K562 (cell line): ENCODE results near the gene MAZ. TPM values are rescaled to one million over a fixed set of nuclear protein-coding genes. Genes with fewer than 3 reads are reported as not detected.

Experiments used
- ATF7 ChIP-seq: fragments of 450-650 bp; IDR thresholded peaks from 2 replicates; pipeline ENCODE4 v1.7.1; 2014; ENCODE audit warnings: mild to moderate bottlenecking, moderate library complexity
- FOS ChIP-seq: IDR thresholded peaks from 3 replicates; pipeline ENCODE4 v1.6.1; 2011; ENCODE audit not compliant: insufficient read length; ENCODE audit errors: extremely low read depth
- KLF10 ChIP-seq: fragments of 250-450 bp; sonication (Bioruptor Pico); IDR thresholded peaks from 2 replicates; pipeline ENCODE4 v1.6.1; 2021; ENCODE audit warnings: matching md5 sums
- MCM3 ChIP-seq: fragments of 450-650 bp; IDR thresholded peaks from 2 replicates; pipeline ENCODE4 v1.6.1; 2016
- MNT ChIP-seq, 2 experiments: fragments of 450-650 bp; conservative IDR thresholded peaks; 2 replicates each; pipeline ENCODE4 v1.6.1; 2017; ENCODE audit warnings: mild to moderate bottlenecking in 2 of 2, moderate library complexity in 2 of 2
- NR2F6 ChIP-seq: fragments of 450-650 bp; formaldehyde crosslinking; IDR thresholded peaks from 2 replicates; pipeline ENCODE4 v1.4.0; 2020; ENCODE audit warnings: mild to moderate bottlenecking
- PHB2 ChIP-seq: fragments of 450-650 bp; IDR thresholded peaks from 2 replicates; pipeline ENCODE4 v1.6.1; 2017; ENCODE audit warnings: low read depth
- RNF2 ChIP-seq: sonication (generic); IDR thresholded peaks from 2 replicates; pipeline ENCODE4 v1.6.1; 2016
- RUNX1 ChIP-seq: sonication (generic); IDR thresholded peaks from 2 replicates; pipeline ENCODE4 v1.6.1; 2016; ENCODE audit warnings: antibody characterized with exemption, low read depth
- TCFL5 ChIP-seq: fragments of 250-450 bp; sonication (Bioruptor Pico); conservative IDR thresholded peaks from 2 replicates; pipeline ENCODE4 v1.6.1; 2021; ENCODE audit warnings: mild to moderate bottlenecking, moderate library complexity, matching md5 sums
- ZNF263 ChIP-seq: sonication (generic); formaldehyde crosslinking; IDR thresholded peaks from 2 replicates; pipeline ENCODE4 v1.8.0; 2022; ENCODE audit warnings: mild to moderate bottlenecking, missing genetic modification reagents, borderline replicate concordance
- ZNF507 ChIP-seq: conservative IDR thresholded peaks from 2 replicates; pipeline ENCODE4 v1.6.1; 2017; ENCODE audit warnings: missing genetic modification characterization, missing compliant biosample characterization
- polyA plus RNA-seq, 8 experiments: library from polyadenylated mRNA; depleted of rRNA in 4 of 8; stranded (reverse) in 5 of 8; unstranded in 3 of 8; fragments of >200 nt; fragmentation: Nextera tagmentation in 2 of 8; fragmentation: Illumina TruSeq in 1 of 8; extraction: Ambion mirVana in 2 of 8; extraction: Trizol in 1 of 8; gene quantifications; 2 replicates each; pipeline versions ENCODE4 v1.2.1 to v1.2.3, GENCODE V29; 2011 to 2014; ENCODE audit warnings: inconsistent platforms in 1 of 8, missing spikeins in 1 of 8
- total RNA-seq, 7 experiments: library from RNA; depleted of rRNA in 6 of 7; stranded (reverse); fragments of >200 nt in 6 of 7; fragmentation: Illumina TruSeq in 2 of 7; extraction: Trizol in 2 of 7; gene quantifications; 2 replicates each; pipeline versions ENCODE4 v1.2.1 to v1.2.3, GENCODE V29; 2011 to 2021; ENCODE audit warnings: low replicate concordance in 1 of 7

Gene MAZ
- total and polyA plus RNA-seq, 9 of the 15 experiments (the other 6 are each of a cell fraction or from before 2014, with no cell fraction given), result 45.4 to 532 (median 250) TPM

GRCh38 chr16:29775742-29776408, 30.5 kb upstream of the MAZ start (continued):
- peak; percentile 47; the same call in 1 of the 2 replicates for TF ChIP-seq ATF7
- TF ChIP-seq NR2F6, result no peak
- no peak for TF ChIP-seq TCFL5 (CRISPR knock-in tag)
- TF ChIP-seq RUNX1, result no peak
- no peak for TF ChIP-seq RNF2
- TF ChIP-seq ZNF263 (CRISPR knock-in tag), result no peak; the same call in 1 of the 2 replicates
- TF ChIP-seq MCM3, result no peak
- TF ChIP-seq KLF10, result no peak
- no peak for TF ChIP-seq PHB2
- no peak for TF ChIP-seq FOS
- no peak for TF ChIP-seq ZNF507 (tag)
- TF ChIP-seq MNT (conservative IDR thresholded peaks at IDR 0.05), result no peak
- TF ChIP-seq, all 486 proteins: peak for 20
